Measurements from ENCODE around the gene NOVA2. TPM values are rescaled to one million over a fixed set of nuclear protein-coding genes. Genes with fewer than 3 reads are reported as not detected.

NOVA2 gene
- total and polyA plus RNA-seq, 2 donors (not counting 1 experiment from before 2014, with no cell fraction given) = not detected

- TF ChIP-seq, protein P1, sequence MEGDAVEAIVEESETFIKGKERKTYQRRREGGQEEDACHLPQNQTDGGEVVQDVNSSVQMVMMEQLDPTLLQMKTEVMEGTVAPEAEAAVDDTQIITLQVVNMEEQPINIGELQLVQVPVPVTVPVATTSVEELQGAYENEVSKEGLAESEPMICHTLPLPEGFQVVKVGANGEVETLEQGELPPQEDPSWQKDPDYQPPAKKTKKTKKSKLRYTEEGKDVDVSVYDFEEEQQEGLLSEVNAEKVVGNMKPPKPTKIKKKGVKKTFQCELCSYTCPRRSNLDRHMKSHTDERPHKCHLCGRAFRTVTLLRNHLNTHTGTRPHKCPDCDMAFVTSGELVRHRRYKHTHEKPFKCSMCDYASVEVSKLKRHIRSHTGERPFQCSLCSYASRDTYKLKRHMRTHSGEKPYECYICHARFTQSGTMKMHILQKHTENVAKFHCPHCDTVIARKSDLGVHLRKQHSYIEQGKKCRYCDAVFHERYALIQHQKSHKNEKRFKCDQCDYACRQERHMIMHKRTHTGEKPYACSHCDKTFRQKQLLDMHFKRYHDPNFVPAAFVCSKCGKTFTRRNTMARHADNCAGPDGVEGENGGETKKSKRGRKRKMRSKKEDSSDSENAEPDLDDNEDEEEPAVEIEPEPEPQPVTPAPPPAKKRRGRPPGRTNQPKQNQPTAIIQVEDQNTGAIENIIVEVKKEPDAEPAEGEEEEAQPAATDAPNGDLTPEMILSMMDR (IDR thresholded peaks at IDR 0.05) = no peak
- no peak for TF ChIP-seq EZH2 (IDR thresholded peaks at IDR 0.05; ENCODE audit: borderline replicate concordance, insufficient read depth, low read depth, low read length, poor library complexity, severe bottlenecking)
- peak; percentile 99 for DNase-seq
- H3K9ac ChIP-seq (ENCODE audit: low read length) = peak within 1 kb of the TSS; percentile 87
- peak within 1 kb of the TSS; percentile 58 for H3K4me3 Mint-ChIP-seq
- peaks cover 27% of the 10 kb centered on the region for H3K4me1 Mint-ChIP-seq
- no peak within 1 kb of the TSS for H3K27ac Mint-ChIP-seq
- H4K20me1 ChIP-seq (ENCODE audit: control insufficient read depth, insufficient read depth, low read length, poor library complexity, severe bottlenecking) = peaks cover 23% of the 10 kb centered on the region
- under 1% methylated on average over 28 of the region's 34 CpGs for WGBS (ENCODE audit: insufficient coverage)
- H3K27me3 ChIP-seq (replicated peaks in 1 of 4; ENCODE audit: control extremely low read depth in 1 of 4, control insufficient read depth in 3 of 4, insufficient read depth in 4 of 4, low read length in 3 of 4) = peaks cover 0 to 9% (median 5%) of the 10 kb centered on the region in 4 experiments
- peaks cover 21% of the 10 kb centered on the region for H3K27me3 Mint-ChIP-seq
- ChIA-PET POLR2A (interaction anchor here (0.5 to 0.9 kb wide), 3 partner anchors 17 to 114 kb away, joined by 3 to 5 read pairs (median 3); no protein-coding TSS in a partner anchor), CTCF (interaction anchor here (0.8 to 2.9 kb wide), 4 partner anchors 15 to 226 kb away, joined by 3 to 20 read pairs (median 4); partner anchors contain the start of gene SIX5)
- H3K9me3 ChIP-seq (ENCODE audit: control extremely low read depth in 1 of 3, control insufficient read depth in 2 of 3, insufficient read depth in 1 of 3, low read length in 2 of 3) = peaks cover 0 to 6% (median 0%) of the 10 kb centered on the region in 3 donors
- no peaks in the 10 kb centered on the region for H3K9me3 Mint-ChIP-seq (ENCODE audit: insufficient read depth)
- peaks cover 43% of the 10 kb centered on the region for H3K79me2 ChIP-seq (ENCODE audit: control insufficient read depth, insufficient read depth, low read length)
- peak within 1 kb of the TSS; percentile 97 for H2AFZ ChIP-seq (ENCODE audit: insufficient read depth, low read depth, low read length, poor library complexity, severe bottlenecking)
- peak within 1 kb of the TSS; percentile 71 to 92 (median 78) for H3K4me3 ChIP-seq (ENCODE audit: control extremely low read depth in 1 of 5, extremely low read depth in 1 of 5, insufficient read depth in 1 of 5, low read depth in 2 of 5, low read length in 4 of 5)
- H3K36me3 ChIP-seq (replicated peaks in 1 of 2; ENCODE audit: control extremely low read depth in 1 of 2, control insufficient read depth in 1 of 2, extremely low read depth in 1 of 2, insufficient read depth in 2 of 2, low read length in 1 of 2) = no peaks in the 10 kb centered on the region
- intact Hi-C loops (cut with micrococcal nuclease) = loop anchor here (1.0 to 10.0 kb wide), 9 partner anchors 21 to 590 kb away; partner anchors contain the start of genes DMWD, IRF2BP1, MYPOP and POLR1G
- H3K4me1 ChIP-seq (ENCODE audit: control insufficient read depth in 2 of 2, insufficient read depth in 2 of 2, low read length in 2 of 2) = peaks cover 19 to 21% of the 10 kb centered on the region in 2 donors
- peak; percentile 93 for ATAC-seq (ENCODE audit: low read depth)
- peak within 1 kb of the TSS; percentile 90 for H3K4me2 ChIP-seq (replicated peaks; ENCODE audit: low read depth, low read length, poor library complexity, severe bottlenecking)
- H3K27ac ChIP-seq (ENCODE audit: low read length in 2 of 2) = peak within 1 kb of the TSS; percentile 55 to 84
Measured at GRCh38 chr19:45994998-45995714, 21.5 kb upstream of the NOVA2 start, which contains the start of gene CCDC61. Gene CCDC61 (plus strand): TSS chr19:45995467. CDS start chr19:46003019, 7,552 bp downstream.

Measured in B cell (primary cell).